H9 (cell line): Measurements from ENCODE around the gene HUS1. TPM values are rescaled to one million over a fixed set of nuclear protein-coding genes. Genes with fewer than 3 reads are reported as not detected.

Experiments
- DNase-seq: peaks from one replicate; pipeline ENCODE4 v3.0.0-alpha.2; 2017
- H2AFZ ChIP-seq: one replicate; pipeline ENCODE4 v1.6.1; 2013; ENCODE audit warnings: mild to moderate bottlenecking, low read length, control low read depth, moderate library complexity
- H2AK5ac ChIP-seq: 2 replicates; pipeline ENCODE4 v1.6.1; 2013; ENCODE audit warnings: low read length, control low read depth, mixed read lengths; ENCODE audit not compliant: insufficient read length
- H2BK120ac ChIP-seq: one replicate; pipeline ENCODE4 v1.6.1; 2013; ENCODE audit warnings: low read depth, mild to moderate bottlenecking, low read length, control low read depth, inconsistent platforms; ENCODE audit not compliant: poor library complexity, severe bottlenecking
- H2BK12ac ChIP-seq: 2 replicates; pipeline ENCODE4 v1.6.1; 2013; ENCODE audit warnings: low read length, control low read depth, mixed read lengths, low read depth; ENCODE audit not compliant: insufficient read length
- H2BK15ac ChIP-seq: 2 replicates; pipeline ENCODE4 v1.6.1; 2013; ENCODE audit warnings: low read depth, low read length, control low read depth
- H2BK20ac ChIP-seq: one replicate; pipeline ENCODE4 v1.6.1; 2013; ENCODE audit warnings: low read depth, mild to moderate bottlenecking, low read length, control low read depth, inconsistent platforms; ENCODE audit not compliant: poor library complexity, severe bottlenecking
- H2BK5ac ChIP-seq: 2 replicates; pipeline ENCODE4 v1.6.1; 2013; ENCODE audit warnings: low read length, control low read depth, mixed read lengths; ENCODE audit not compliant: insufficient read length
- H3K14ac ChIP-seq: 2 replicates; pipeline ENCODE4 v1.6.1; 2013; ENCODE audit warnings: low read length, control low read depth; ENCODE audit not compliant: insufficient read depth
- H3K18ac ChIP-seq: 2 replicates; pipeline ENCODE4 v1.6.1; 2013; ENCODE audit warnings: low read depth, mild to moderate bottlenecking, mixed read lengths, low read length, control low read depth; ENCODE audit not compliant: insufficient read length
- H3K23ac ChIP-seq: 2 replicates; pipeline ENCODE4 v1.6.1; 2013; ENCODE audit warnings: low read length, control low read depth, mixed read lengths, low read depth; ENCODE audit not compliant: insufficient read length
- H3K23me2 ChIP-seq: 2 replicates; pipeline ENCODE4 v1.6.1; 2013; ENCODE audit warnings: low read depth, mild to moderate bottlenecking, mixed read lengths, low read length, control low read depth; ENCODE audit not compliant: insufficient read length, poor library complexity, severe bottlenecking
- H3K27ac ChIP-seq: 2 replicates; pipeline ENCODE4 v1.5.1; 2013; ENCODE audit warnings: low read length, control low read depth, mixed read lengths, low read depth; ENCODE audit not compliant: insufficient read length
- H3K27me3 ChIP-seq: 2 replicates; pipeline ENCODE4 v1.6.1; 2013; ENCODE audit warnings: low read length, control low read depth, inconsistent platforms; ENCODE audit not compliant: insufficient read depth
- H3K4ac ChIP-seq: 2 replicates; pipeline ENCODE4 v1.6.1; 2013; ENCODE audit warnings: low read depth, mild to moderate bottlenecking, control low read depth, inconsistent platforms, low read length, moderate library complexity
- H3K4me1 ChIP-seq: 2 replicates; pipeline ENCODE4 v1.6.1; 2013; ENCODE audit warnings: low read length, control low read depth, inconsistent platforms; ENCODE audit not compliant: insufficient read depth
- H3K4me2 ChIP-seq: 2 replicates; pipeline ENCODE4 v1.6.1; 2013; ENCODE audit warnings: low read length, control low read depth, mixed read lengths; ENCODE audit not compliant: insufficient read length, insufficient read depth
- H3K56ac ChIP-seq: 2 replicates; pipeline ENCODE4 v1.6.1; 2013; ENCODE audit warnings: low read depth, mild to moderate bottlenecking, mixed read lengths, low read length, control low read depth; ENCODE audit not compliant: insufficient read length
- H3K79me1 ChIP-seq: 2 replicates; pipeline ENCODE4 v1.6.1; 2013; ENCODE audit warnings: low read depth, mild to moderate bottlenecking, moderate library complexity, low read length, control low read depth, inconsistent platforms; ENCODE audit not compliant: insufficient read depth, poor library complexity, severe bottlenecking
- H3K79me2 ChIP-seq: 2 replicates; pipeline ENCODE4 v1.6.1; 2013; ENCODE audit warnings: low read length, control low read depth, inconsistent platforms; ENCODE audit not compliant: insufficient read depth
- H3K9ac ChIP-seq: 2 replicates; pipeline ENCODE4 v1.6.1; 2013; ENCODE audit warnings: low read length, control low read depth, mixed read lengths; ENCODE audit not compliant: insufficient read length; ENCODE audit errors: extremely low read depth
- H3K9me3 ChIP-seq: one replicate; pipeline ENCODE4 v1.6.1; 2013; ENCODE audit warnings: low read depth, low read length, inconsistent platforms; ENCODE audit not compliant: control insufficient read depth
- H3T11ph ChIP-seq: one replicate; pipeline ENCODE4 v1.6.1; 2013; ENCODE audit warnings: mild to moderate bottlenecking, low read length, control low read depth, inconsistent platforms
- H4K20me1 ChIP-seq: one replicate; pipeline ENCODE4 v1.6.1; 2013; ENCODE audit not compliant: control insufficient read depth, insufficient read length, insufficient read depth
- H4K5ac ChIP-seq: 2 replicates; pipeline ENCODE4 v1.6.1; 2013; ENCODE audit warnings: low read depth, mild to moderate bottlenecking, mixed read lengths, low read length, control low read depth; ENCODE audit not compliant: insufficient read length
- H4K8ac ChIP-seq: replicated peaks from 2 replicates; pipeline ENCODE4 v1.6.1; 2013; ENCODE audit warnings: low read length, control low read depth, mixed read lengths, low read depth; ENCODE audit not compliant: insufficient read length
- H4K91ac ChIP-seq: 2 replicates; pipeline ENCODE4 v1.6.1; 2013; ENCODE audit warnings: low read depth, mild to moderate bottlenecking, moderate library complexity, mixed read lengths, low read length, control low read depth; ENCODE audit not compliant: insufficient read length
- H3K27ac Mint-ChIP-seq, 3 experiments: 2 replicates in 2 of 3; 3 replicates in 1 of 3; pipeline ENCODE4 v1.8.0; 2020 to 2021; ENCODE audit warnings: mixed read lengths in 3 of 3, mild to moderate bottlenecking in 1 of 3, moderate library complexity in 1 of 3
- H3K27me3 Mint-ChIP-seq: 2 replicates; pipeline ENCODE4 v1.8.0; 2021; ENCODE audit warnings: low read depth, mild to moderate bottlenecking, moderate library complexity, mixed read lengths
- H3K36me3 Mint-ChIP-seq, 3 experiments: 2 replicates in 2 of 3; 3 replicates in 1 of 3; pipeline ENCODE4 v1.8.0; 2020 to 2021; ENCODE audit warnings: low read depth in 3 of 3, mixed read lengths in 3 of 3; ENCODE audit not compliant: insufficient read depth in 1 of 3
- H3K4me1 Mint-ChIP-seq, 2 experiments: 2 replicates each; pipeline ENCODE4 v1.8.0; 2020; ENCODE audit warnings: mixed read lengths in 2 of 2
- H3K4me3 Mint-ChIP-seq, 2 experiments: 2 replicates in 1 of 2; 3 replicates in 1 of 2; pipeline ENCODE4 v1.8.0; 2020 to 2021; ENCODE audit warnings: mild to moderate bottlenecking in 2 of 2, mixed read lengths in 2 of 2, moderate library complexity in 1 of 2
- H3K9me3 Mint-ChIP-seq, 2 experiments: 2 replicates in 1 of 2; 3 replicates in 1 of 2; pipeline ENCODE4 v1.8.0; 2020; ENCODE audit warnings: mild to moderate bottlenecking in 2 of 2, mixed read lengths in 2 of 2, moderate library complexity in 1 of 2
- WGBS: extraction: QIAGEN DNeasy Blood & Tissue Kit; methylation state at CpG from one replicate; pipeline ENCODE4 v1.1.7; 2013; ENCODE audit warnings: missing lambda C conversion rate, low lambda C conversion rate, mixed read lengths; ENCODE audit not compliant: insufficient read length; ENCODE audit errors: extremely low coverage; 5-methylcytosine and 5-hydroxymethylcytosine counted together
- total RNA-seq: library from RNA; stranded (reverse); gene quantifications from 2 replicates; pipeline ENCODE4 v1.2.1, GENCODE V29; 2021
- TF ChIP-seq, protein P1 (sequence below): fragments of 200-600 bp; sonication (generic); conservative IDR thresholded peaks from 3 replicates; pipeline ENCODE4 v1.8.0; 2021; ENCODE audit warnings: antibody characterized with exemption, mild to moderate bottlenecking

The HUS1 gene
- total RNA-seq, 1 experiment from 2014 or later = 43.1 TPM

DNA sequence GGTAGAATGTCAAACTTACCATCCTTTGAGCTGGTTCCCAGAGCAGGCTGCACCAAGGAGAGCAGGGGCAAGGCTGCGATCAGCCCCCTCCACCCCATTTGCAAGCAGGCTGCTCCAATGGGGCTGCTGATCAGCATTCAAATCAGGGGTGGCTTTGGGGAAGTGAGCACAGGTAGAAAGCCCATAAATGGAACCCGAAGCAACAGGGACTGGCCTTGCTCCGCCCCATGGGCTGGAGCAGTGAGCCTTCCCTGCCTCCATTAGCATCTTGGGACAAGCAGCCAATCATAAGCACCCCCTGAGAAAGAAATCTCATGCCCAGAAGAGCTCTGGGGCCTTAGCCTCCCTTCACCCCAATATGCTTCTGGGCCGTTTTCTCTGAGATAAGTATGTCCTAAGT is 27.2 kb downstream of the HUS1 start:
- no peak overlapping the region for H2BK120ac ChIP-seq
- DNase-seq = no peak
- H2BK15ac ChIP-seq = no peak overlapping the region
- H3K9ac ChIP-seq = no peak overlapping the region
- H4K8ac ChIP-seq = no peak overlapping the region
- H3K18ac ChIP-seq = no peak overlapping the region
- H3K79me1 ChIP-seq = no peaks in the 10 kb centered on the region
- H4K5ac ChIP-seq = no peak overlapping the region
- H3K4ac ChIP-seq = no peak overlapping the region
- H2BK20ac ChIP-seq = no peak overlapping the region
- H3K9me3 ChIP-seq = no peaks in the 10 kb centered on the region
- H3K27me3 ChIP-seq = no peaks in the 10 kb centered on the region
- TF ChIP-seq, protein P1, sequence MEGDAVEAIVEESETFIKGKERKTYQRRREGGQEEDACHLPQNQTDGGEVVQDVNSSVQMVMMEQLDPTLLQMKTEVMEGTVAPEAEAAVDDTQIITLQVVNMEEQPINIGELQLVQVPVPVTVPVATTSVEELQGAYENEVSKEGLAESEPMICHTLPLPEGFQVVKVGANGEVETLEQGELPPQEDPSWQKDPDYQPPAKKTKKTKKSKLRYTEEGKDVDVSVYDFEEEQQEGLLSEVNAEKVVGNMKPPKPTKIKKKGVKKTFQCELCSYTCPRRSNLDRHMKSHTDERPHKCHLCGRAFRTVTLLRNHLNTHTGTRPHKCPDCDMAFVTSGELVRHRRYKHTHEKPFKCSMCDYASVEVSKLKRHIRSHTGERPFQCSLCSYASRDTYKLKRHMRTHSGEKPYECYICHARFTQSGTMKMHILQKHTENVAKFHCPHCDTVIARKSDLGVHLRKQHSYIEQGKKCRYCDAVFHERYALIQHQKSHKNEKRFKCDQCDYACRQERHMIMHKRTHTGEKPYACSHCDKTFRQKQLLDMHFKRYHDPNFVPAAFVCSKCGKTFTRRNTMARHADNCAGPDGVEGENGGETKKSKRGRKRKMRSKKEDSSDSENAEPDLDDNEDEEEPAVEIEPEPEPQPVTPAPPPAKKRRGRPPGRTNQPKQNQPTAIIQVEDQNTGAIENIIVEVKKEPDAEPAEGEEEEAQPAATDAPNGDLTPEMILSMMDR = no peak
- no peaks in the 10 kb centered on the region for H3K79me2 ChIP-seq
- H3K23ac ChIP-seq = no peak overlapping the region
- Mint-ChIP-seq H3K27me3 (no peaks in the 10 kb centered on the region), H3K4me3 (no peak overlapping the region), H3K36me3 (peaks cover 4 to 24% (median 18%) of the 10 kb centered on the region in 3 experiments; a peak in 5 of 7 replicates), H3K27ac (no peak overlapping the region; a peak in 1 of 7 replicates), H3K4me1 (peaks cover 34 to 36% of the 10 kb centered on the region in 2 experiments), H3K9me3 (no peaks in the 10 kb centered on the region)
- no peak overlapping the region for H2BK5ac ChIP-seq
- no peaks in the 10 kb centered on the region for H3K23me2 ChIP-seq
- H4K20me1 ChIP-seq = no peaks in the 10 kb centered on the region
- H2AFZ ChIP-seq = no peak overlapping the region
- H3K4me1 ChIP-seq = peaks cover 3% of the 10 kb centered on the region; the same call in 1 of the 2 replicates
- WGBS = no CpG with 5 or more reads among the region's 4 CpGs
- no peak overlapping the region for H3T11ph ChIP-seq
- H3K4me2 ChIP-seq = no peak overlapping the region
- H3K56ac ChIP-seq = no peak overlapping the region
- no peak overlapping the region for H3K27ac ChIP-seq
- no peak overlapping the region for H3K14ac ChIP-seq
- no peak overlapping the region for H4K91ac ChIP-seq
- H2AK5ac ChIP-seq = no peak overlapping the region
- no peak overlapping the region for H2BK12ac ChIP-seq
